ENCODE results near the gene SMARCA2.

GRCh38 chr9:2012347-2012746 is 2.8 kb upstream of the SMARCA2 start:
- TF ChIP-seq CTCF (IDR thresholded peaks at IDR 0.05; ENCODE audit: low read length) (no peak), EZH2 (optimal IDR thresholded peaks at IDR 0.05; ENCODE audit: low read depth, low read length) (no peak)

Measured in MM.1S (cell line).